Fibroblast of gingiva (primary cell): ENCODE results near the gene SLC38A5.

Experiments used
- DNase-seq: peaks from one replicate; pipeline ENCODE4 v3.0.0-alpha.2; 2011; ENCODE audit warnings: low read depth

The SLC38A5 gene

GRCh38 chrX:48491809-48492208 is 21.7 kb upstream of the SLC38A5 start:
- no peak for DNase-seq

GRCh38 chrX:48490661-48491060 is 20.6 kb upstream of the SLC38A5 start:
- no peak for DNase-seq

DNA sequence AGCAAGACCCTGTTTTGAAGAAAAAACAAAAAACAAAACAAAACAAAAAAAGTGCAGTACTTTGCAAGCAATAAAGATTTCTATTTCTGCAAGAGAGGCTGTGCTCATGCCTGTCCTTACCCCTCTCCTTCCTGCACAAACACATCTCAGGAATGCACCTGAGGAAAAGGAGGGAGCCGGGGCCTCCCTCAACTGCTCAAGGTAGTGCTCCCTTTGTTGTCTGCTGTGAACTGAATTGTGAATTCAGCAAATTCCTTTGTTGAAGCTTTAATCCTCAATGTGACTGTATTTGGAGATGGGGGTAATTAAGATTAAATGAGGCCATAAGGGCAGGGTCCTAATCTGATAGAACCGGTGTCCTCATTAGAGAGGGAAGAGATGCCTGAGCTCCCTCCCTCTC is 19.8 kb upstream of the SLC38A5 start:
- no peak for DNase-seq

DNA sequence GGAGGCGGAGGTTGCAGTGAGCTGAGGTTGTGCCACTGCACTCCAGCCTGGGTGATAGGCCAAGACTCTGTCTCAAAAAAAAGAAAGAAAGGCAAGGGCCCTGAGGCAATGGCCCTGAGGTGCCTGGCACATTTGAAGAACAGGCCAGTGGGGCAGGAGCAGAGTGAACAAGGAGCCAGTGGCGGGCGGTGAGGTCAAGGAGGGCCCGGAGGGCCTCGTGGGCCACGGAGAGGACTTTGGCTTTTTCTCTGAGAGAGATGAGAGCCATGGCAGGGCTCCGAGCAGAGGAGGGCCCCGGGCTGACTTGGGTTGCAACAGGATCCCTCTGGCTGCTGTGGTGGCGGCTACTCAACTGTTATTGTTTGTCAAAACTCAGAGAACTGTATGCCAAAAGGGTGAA is 19.2 kb upstream of the SLC38A5 start:
- DNase-seq = no peak

- DNase-seq = no peak
Observed at GRCh38 chrX:48488034-48488433, 18.0 kb upstream of the SLC38A5 start.

GRCh38 chrX:48487362-48487798 is 17.3 kb upstream of the SLC38A5 start:
- peak; percentile 72 for DNase-seq

GRCh38 chrX:48482526-48482925 is 12.5 kb upstream of the SLC38A5 start:
- DNase-seq = no peak

DNA sequence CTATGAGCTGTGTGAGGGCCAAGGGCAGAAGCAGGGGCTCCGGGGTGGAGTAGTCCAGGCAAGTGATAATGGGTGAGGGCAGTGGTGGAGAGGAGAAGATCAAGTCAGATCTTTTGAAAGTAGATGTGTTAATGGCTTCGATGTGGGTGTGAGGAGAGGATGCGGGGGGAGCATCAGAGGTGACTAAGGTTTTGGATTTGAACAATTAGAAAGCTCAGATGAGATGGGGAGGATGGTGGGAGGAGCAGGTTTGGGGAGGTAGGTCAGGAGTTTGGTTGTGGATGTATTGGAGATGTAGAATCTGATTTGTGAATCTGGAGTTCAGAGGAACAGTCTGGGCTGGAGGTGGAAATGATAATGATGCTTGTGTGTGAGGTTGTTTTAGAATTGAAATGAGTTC is 10.5 kb upstream of the SLC38A5 start:
- DNase-seq = no peak

GRCh38 chrX:48480142-48480541 is 10.1 kb upstream of the SLC38A5 start:
- no peak for DNase-seq

- DNase-seq = no peak
Observed at GRCh38 chrX:48478806-48479205, 8.7 kb upstream of the SLC38A5 start.

DNA sequence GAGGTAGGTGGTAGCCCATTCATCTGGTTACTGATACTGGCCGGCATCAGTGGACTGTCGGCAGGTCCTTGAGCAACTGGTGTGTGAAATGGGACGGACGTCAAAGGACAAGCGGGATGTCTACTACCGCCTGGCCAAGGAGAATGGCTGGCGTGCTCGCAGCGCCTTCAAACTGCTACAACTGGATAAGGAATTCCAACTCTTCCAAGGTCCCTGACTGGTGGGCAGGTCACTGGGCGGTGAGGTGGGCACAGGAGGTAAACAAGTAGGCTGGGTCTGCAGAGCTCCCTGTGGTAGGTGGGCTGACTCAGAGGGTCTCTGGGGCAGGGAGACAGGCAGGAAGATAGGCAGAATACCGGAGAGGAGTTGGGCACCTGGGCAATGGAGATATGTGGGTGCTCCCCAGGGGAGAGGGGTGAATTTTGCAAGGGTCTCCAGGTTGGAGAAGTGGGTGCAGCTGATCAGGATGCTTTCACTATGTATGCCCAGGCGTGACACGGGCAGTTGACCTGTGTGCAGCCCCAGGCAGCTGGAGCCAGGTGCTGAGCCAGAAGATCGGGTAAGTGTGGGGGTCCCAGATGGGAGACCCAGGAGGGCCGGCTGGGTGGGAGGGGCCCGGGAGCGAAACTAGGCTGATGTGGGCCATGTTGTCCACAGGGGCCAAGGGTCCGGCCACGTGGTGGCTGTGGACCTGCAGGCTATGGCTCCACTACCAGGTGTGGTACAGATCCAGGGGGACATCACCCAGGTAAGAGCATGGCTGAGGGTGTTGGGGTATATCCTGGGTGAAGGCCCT is 8.1 kb upstream of the SLC38A5 start:
- no peak for DNase-seq

DNA sequence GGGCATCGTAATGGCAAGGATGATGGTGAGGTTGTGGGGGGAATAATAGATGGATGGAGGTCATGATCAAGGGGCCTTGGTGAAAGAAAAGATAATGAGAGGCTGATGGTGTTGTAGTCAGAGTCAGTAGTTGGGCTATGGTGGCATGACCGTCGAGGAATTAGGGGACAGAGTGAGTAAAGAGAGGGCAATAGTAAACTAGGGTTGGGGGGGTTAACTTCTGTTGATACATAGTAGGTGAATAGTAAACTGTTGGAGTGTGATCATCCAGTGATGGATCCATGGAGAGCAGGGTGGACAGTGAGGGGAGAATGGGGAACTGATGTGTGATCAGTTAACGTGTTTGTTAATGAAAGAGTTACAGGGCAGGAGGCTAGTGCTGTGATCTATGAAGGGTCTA is 6.9 kb upstream of the SLC38A5 start:
- no peak for DNase-seq

DNA sequence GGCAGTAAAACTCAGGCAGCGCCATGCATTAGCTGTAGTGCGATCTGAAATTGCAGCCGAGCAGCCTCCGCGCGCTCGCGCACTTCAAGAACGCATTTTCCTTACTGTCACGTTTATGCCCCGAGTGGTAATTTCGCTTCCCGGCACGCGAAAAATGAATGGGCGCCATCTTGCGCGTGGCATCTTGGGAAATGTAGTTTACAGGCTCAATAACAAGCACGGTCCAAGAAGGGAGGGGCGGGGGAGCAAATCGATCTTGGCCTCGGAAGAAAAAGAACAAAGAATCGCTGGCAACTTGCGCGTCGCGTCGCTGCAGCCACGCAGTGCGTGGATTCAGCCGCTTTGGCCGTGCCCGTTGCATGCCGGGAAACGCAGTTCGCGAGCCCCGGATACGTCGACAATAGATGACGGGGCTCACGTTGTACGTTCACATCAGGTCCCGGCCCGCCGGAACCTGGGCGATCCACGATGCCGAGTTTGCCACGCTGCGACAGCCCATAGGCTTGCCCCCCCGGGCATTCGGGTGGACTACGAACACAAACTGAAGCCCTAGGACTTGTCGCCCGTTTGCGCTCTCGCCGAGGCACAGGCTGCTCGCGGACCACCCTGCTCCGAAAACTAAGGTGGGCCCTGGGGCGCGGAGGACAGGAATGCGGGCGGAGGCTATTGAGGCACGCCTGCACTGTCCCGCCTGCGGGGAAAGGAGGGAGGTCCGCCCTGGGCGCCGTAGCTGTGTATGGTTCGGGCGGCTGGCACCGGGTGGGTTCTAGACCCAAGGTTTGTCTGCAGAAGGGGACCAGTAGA is 5.9 kb upstream of the SLC38A5 start, which contains the start of gene FTSJ1:
Gene FTSJ1, plus strand, starts transcription at position 426 of the 804 bp plus-strand sequence. CDS start 1,849 bp downstream, outside the sequence.
- DNase-seq = peak; percentile 93

DNA sequence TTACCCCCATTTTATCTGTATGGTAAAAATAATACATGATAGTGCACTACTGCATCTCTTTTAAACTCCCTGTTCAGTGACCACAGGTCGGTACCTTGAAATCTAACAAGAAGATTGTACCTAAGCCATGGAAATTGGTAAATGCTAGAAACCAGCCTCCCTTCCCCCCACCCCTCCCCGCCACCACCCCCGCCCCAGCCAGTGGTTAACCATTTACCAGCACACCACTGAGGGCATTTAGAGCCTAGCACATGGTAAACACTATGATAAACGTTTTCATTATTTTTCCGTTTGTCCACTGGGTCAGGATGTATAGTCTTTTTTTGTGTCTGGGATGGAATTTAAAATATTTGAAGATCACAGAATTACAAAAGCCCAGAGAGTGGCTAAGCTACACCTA is 5.2 kb upstream of the SLC38A5 start:
- no peak for DNase-seq

- no peak for DNase-seq
Observed at GRCh38 chrX:48474581-48474980, 4.5 kb upstream of the SLC38A5 start.

DNA sequence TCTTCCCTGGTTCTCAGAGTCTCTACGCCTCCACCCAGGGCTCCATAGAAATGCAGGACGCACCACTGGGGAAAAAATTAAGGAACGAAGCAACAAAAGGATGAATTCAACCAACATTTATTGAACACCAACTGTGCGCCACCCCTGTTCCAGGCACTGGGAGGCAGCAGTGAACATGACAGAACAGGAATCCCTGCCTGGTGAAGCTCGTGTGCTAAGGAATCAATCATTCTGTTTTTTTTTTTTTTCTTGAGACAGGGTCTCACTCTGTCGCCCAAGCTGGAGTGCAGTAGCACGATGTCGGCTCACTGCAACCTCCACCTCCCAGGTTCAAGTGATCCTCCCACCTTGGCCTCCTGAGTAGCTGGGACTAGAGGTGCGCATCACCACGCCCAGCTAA is 4.1 kb upstream of the SLC38A5 start:
- no peak for DNase-seq

DNA sequence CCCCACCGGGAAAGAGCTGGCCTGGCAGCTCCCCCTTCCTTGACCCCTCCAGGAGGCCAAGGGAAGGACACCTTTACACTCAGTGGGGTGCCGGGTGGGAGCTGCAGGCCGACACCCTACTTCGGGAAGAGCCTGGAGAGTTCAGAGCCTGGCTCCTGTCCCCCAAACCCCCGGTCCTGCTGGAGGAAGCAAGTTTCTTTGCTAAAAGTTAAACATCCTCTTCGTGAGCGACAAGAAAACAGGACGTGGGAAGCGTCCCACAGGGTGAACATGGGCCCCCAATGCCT is 3.6 kb upstream of the SLC38A5 start:
- no peak for DNase-seq

DNA sequence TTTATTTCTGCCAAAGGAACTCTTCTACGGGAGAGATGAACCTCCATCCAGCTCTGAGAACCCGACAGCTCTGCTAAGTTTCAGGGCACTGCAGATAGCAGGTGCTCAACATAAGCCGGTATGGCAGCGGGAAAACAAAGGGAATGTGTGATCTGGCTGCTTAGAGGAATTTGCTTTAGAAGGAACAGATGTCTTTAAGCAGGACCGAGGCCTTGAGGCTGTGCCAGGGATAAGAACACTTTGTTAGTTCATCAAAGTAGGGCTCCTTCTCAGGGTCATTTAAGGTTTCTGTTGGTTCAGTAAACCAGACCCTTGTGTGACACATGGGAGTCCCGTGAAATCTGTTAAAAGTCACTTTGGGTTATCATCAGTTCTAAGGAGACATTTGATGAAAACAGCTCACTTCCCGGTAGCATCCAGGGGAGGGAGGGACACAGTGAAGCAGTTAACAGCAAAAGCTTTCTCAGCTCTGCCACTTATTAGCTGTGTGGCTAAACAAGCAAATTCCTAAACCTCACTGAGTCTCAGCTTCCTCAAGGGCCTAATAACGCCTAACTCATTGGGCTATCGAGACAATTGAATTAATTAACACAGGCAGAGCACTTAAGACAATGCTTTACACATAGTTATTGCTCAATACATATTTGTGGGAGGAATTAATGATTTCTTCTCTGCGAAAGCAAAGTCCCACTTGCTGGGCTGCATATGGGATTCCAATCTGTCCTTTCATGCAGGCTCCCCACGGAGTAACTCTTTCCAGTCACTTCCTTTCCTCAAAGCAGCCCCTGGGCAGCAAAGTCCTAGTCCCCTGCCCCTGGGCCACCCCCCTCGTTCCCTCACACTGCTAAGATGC is 3.0 kb upstream of the SLC38A5 start:
- DNase-seq = no peak

DNA sequence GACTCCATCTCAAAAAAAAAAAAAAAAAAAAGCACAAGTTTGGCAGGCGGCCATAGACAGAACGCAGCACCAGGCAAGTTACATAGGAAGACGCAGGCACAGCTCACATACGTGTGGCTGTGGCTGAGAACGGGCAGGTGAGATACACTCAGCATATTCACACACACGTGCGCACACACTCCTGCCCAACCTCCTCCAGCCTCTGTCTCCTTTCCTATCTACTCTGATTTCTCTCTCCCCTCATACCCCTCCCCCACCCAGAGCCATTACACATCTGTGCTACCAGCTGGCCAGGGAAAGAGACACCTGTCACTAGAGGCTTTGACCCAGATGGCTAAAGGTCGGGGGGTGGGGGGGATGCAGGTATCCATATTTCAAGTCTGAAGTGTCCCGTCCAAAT is 2.2 kb upstream of the SLC38A5 start:
- DNase-seq = no peak

GRCh38 chrX:48471504-48471903 is 1.4 kb upstream of the SLC38A5 start:
- DNase-seq = no peak

DNA sequence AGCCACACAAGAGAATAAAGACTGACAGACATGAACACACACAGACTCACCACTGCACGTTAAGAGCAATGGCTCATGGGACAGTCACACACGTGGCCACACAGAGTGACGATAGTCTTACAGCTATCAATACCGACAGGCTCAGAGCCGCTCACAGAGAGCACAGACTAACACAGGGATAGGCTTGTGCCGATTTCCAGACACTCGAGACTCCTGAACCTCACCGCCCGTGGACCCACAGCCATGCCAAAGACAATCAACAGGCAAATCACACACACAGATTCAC is 716 bp upstream of the SLC38A5 start:
- no peak for DNase-seq
